HEK293 (cell line): Measurements from ENCODE around the gene A2ML1.

Experiments used
- PATZ1 ChIP-seq: fragments of 450-650 bp; formaldehyde crosslinking; IDR thresholded peaks from 2 replicates; pipeline ENCODE4 v1.5.1; 2016; ENCODE audit warnings: missing biosample characterization, missing genetic modification characterization
- RBAK ChIP-seq: fragments of 450-650 bp; formaldehyde crosslinking; IDR thresholded peaks from 2 replicates; pipeline ENCODE4 v1.5.1; 2016; ENCODE audit warnings: missing biosample characterization, missing genetic modification characterization
- SCRT1 ChIP-seq: fragments of 450-650 bp; formaldehyde crosslinking; IDR thresholded peaks from 2 replicates; pipeline ENCODE4 v1.5.1; 2016; ENCODE audit warnings: missing biosample characterization, missing genetic modification characterization, borderline replicate concordance
- SP3 ChIP-seq: fragments of 450-650 bp; formaldehyde crosslinking; IDR thresholded peaks from 2 replicates; pipeline ENCODE4 v1.5.1; 2016; ENCODE audit warnings: missing biosample characterization, missing genetic modification characterization
- YY2 ChIP-seq: fragments of 450-650 bp; formaldehyde crosslinking; IDR thresholded peaks from 2 replicates; pipeline ENCODE4 v1.5.1; 2016; ENCODE audit warnings: missing biosample characterization, missing genetic modification characterization
- ZBTB1 ChIP-seq: fragments of 450-650 bp; formaldehyde crosslinking; IDR thresholded peaks from 2 replicates; pipeline ENCODE4 v1.5.1; 2016; ENCODE audit warnings: missing biosample characterization, missing genetic modification characterization
- ZFP3 ChIP-seq: fragments of 450-650 bp; formaldehyde crosslinking; IDR thresholded peaks from 2 replicates; pipeline ENCODE4 v1.5.1; 2016; ENCODE audit warnings: low read depth, missing biosample characterization, missing genetic modification characterization
- ZNF10 ChIP-seq: fragments of 450-650 bp; formaldehyde crosslinking; IDR thresholded peaks from 2 replicates; pipeline ENCODE4 v1.5.1; 2017; ENCODE audit warnings: missing biosample characterization, missing genetic modification characterization
- ZNF114 ChIP-seq: fragments of 450-650 bp; formaldehyde crosslinking; IDR thresholded peaks from 2 replicates; pipeline ENCODE4 v1.5.0; 2017; ENCODE audit warnings: missing biosample characterization, missing genetic modification characterization
- ZNF121 ChIP-seq: fragments of 450-650 bp; formaldehyde crosslinking; IDR thresholded peaks from 2 replicates; pipeline ENCODE4 v1.5.1; 2016; ENCODE audit warnings: missing biosample characterization, missing genetic modification characterization
- ZNF155 ChIP-seq: fragments of 450-650 bp; formaldehyde crosslinking; IDR thresholded peaks from 2 replicates; pipeline ENCODE4 v1.5.1; 2016; ENCODE audit warnings: missing biosample characterization, missing genetic modification characterization
- ZNF157 ChIP-seq: fragments of 450-650 bp; formaldehyde crosslinking; IDR thresholded peaks from 2 replicates; pipeline ENCODE4 v1.5.1; 2016; ENCODE audit warnings: missing biosample characterization, missing genetic modification characterization
- ZNF169 ChIP-seq: fragments of 450-650 bp; formaldehyde crosslinking; IDR thresholded peaks from 2 replicates; pipeline ENCODE4 v1.5.1; 2016; ENCODE audit warnings: missing biosample characterization, missing genetic modification characterization
- ZNF19 ChIP-seq: fragments of 450-650 bp; formaldehyde crosslinking; IDR thresholded peaks from 2 replicates; pipeline ENCODE4; 2016; ENCODE audit warnings: missing biosample characterization, missing genetic modification characterization, low read depth
- ZNF2 ChIP-seq: fragments of 450-650 bp; formaldehyde crosslinking; IDR thresholded peaks from 2 replicates; pipeline ENCODE4 v1.5.1; 2016; ENCODE audit warnings: missing biosample characterization, missing genetic modification characterization
- ZNF211 ChIP-seq: fragments of 450-650 bp; formaldehyde crosslinking; IDR thresholded peaks from 2 replicates; pipeline ENCODE4 v1.5.1; 2016; ENCODE audit warnings: low read depth, missing biosample characterization, missing genetic modification characterization
- ZNF23 ChIP-seq: fragments of 450-650 bp; formaldehyde crosslinking; IDR thresholded peaks from 2 replicates; pipeline ENCODE4 v1.5.1; 2016; ENCODE audit warnings: missing biosample characterization, missing genetic modification characterization, borderline replicate concordance
- ZNF311 ChIP-seq: fragments of 450-650 bp; formaldehyde crosslinking; IDR thresholded peaks from 2 replicates; pipeline ENCODE4 v1.5.1; 2017; ENCODE audit warnings: missing biosample characterization, missing genetic modification characterization, borderline replicate concordance
- ZNF324 ChIP-seq: fragments of 450-650 bp; formaldehyde crosslinking; IDR thresholded peaks from 2 replicates; pipeline ENCODE4 v1.5.1; 2016; ENCODE audit warnings: missing biosample characterization, missing genetic modification characterization
- ZNF350 ChIP-seq: fragments of 450-650 bp; formaldehyde crosslinking; IDR thresholded peaks from 2 replicates; pipeline ENCODE4 v1.5.0; 2017; ENCODE audit warnings: missing biosample characterization, mild to moderate bottlenecking, missing genetic modification characterization
- ZNF416 ChIP-seq: fragments of 450-650 bp; formaldehyde crosslinking; IDR thresholded peaks from 2 replicates; pipeline ENCODE4 v1.5.1; 2016; ENCODE audit warnings: missing biosample characterization, missing genetic modification characterization
- ZNF473 ChIP-seq: fragments of 450-650 bp; formaldehyde crosslinking; IDR thresholded peaks from 2 replicates; pipeline ENCODE4 v1.5.1; 2017; ENCODE audit warnings: missing biosample characterization, missing genetic modification characterization
- ZNF510 ChIP-seq: fragments of 450-650 bp; formaldehyde crosslinking; IDR thresholded peaks from 2 replicates; pipeline ENCODE4 v1.5.1; 2018; ENCODE audit warnings: mild to moderate bottlenecking, missing genetic modification characterization, missing biosample characterization; ENCODE audit not compliant: insufficient replicate concordance
- ZNF560 ChIP-seq: fragments of 450-650 bp; formaldehyde crosslinking; IDR thresholded peaks from 2 replicates; pipeline ENCODE4 v1.5.1; 2017; ENCODE audit warnings: missing biosample characterization, missing genetic modification characterization, borderline replicate concordance
- ZNF571 ChIP-seq: fragments of 450-650 bp; formaldehyde crosslinking; IDR thresholded peaks from 2 replicates; pipeline ENCODE4 v1.5.0; 2017; ENCODE audit warnings: missing biosample characterization, missing genetic modification characterization
- ZNF585B ChIP-seq: fragments of 450-650 bp; formaldehyde crosslinking; IDR thresholded peaks from 2 replicates; pipeline ENCODE4 v1.5.1; 2016; ENCODE audit warnings: missing biosample characterization, missing genetic modification characterization
- ZNF600 ChIP-seq: fragments of 450-650 bp; formaldehyde crosslinking; IDR thresholded peaks from 2 replicates; pipeline ENCODE4 v1.5.1; 2016; ENCODE audit warnings: missing biosample characterization, missing genetic modification characterization
- ZNF701 ChIP-seq: fragments of 450-650 bp; formaldehyde crosslinking; IDR thresholded peaks from 2 replicates; pipeline ENCODE4 v1.5.1; 2016; ENCODE audit warnings: missing biosample characterization, missing genetic modification characterization
- ZNF707 ChIP-seq: fragments of 450-650 bp; formaldehyde crosslinking; IDR thresholded peaks from 2 replicates; pipeline ENCODE4 v1.5.1; 2016; ENCODE audit warnings: missing biosample characterization, missing genetic modification characterization
- ZNF777 ChIP-seq: fragments of 450-650 bp; formaldehyde crosslinking; IDR thresholded peaks from 2 replicates; pipeline ENCODE4 v1.5.1; 2017; ENCODE audit warnings: missing biosample characterization, missing genetic modification characterization, borderline replicate concordance
- ZNF792 ChIP-seq: fragments of 450-650 bp; formaldehyde crosslinking; IDR thresholded peaks from 2 replicates; pipeline ENCODE4 v1.5.1; 2016; ENCODE audit warnings: missing biosample characterization, missing genetic modification characterization
- TF ChIP-seq, protein P1 (sequence below): IDR thresholded peaks from 2 replicates; pipeline ENCODE4 v1.6.1; 2011; ENCODE audit warnings: mild to moderate bottlenecking, low read depth, low read length, borderline replicate concordance
- TF ChIP-seq, protein P2 (sequence below): fragments of 450-650 bp; formaldehyde crosslinking; IDR thresholded peaks from 2 replicates; pipeline ENCODE4 v1.5.1; 2017; ENCODE audit warnings: missing biosample characterization, missing genetic modification characterization
- TF ChIP-seq, protein P3 (sequence below): fragments of 450-650 bp; formaldehyde crosslinking; IDR thresholded peaks from 2 replicates; pipeline ENCODE4 v1.5.1; 2016; ENCODE audit warnings: missing biosample characterization, missing genetic modification characterization
- TF ChIP-seq, protein P4 (sequence below): fragments of 450-650 bp; formaldehyde crosslinking; IDR thresholded peaks from 2 replicates; pipeline ENCODE4 v1.5.1; 2016; ENCODE audit warnings: missing biosample characterization, missing genetic modification characterization, low read depth

A2ML1 gene

GRCh38 chr12:8860165-8860961 lies 37.9 kb downstream of the A2ML1 start (continued):
- TF ChIP-seq, protein P1, sequence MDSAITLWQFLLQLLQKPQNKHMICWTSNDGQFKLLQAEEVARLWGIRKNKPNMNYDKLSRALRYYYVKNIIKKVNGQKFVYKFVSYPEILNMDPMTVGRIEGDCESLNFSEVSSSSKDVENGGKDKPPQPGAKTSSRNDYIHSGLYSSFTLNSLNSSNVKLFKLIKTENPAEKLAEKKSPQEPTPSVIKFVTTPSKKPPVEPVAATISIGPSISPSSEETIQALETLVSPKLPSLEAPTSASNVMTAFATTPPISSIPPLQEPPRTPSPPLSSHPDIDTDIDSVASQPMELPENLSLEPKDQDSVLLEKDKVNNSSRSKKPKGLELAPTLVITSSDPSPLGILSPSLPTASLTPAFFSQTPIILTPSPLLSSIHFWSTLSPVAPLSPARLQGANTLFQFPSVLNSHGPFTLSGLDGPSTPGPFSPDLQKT: no peak
- TF ChIP-seq ZNF707 (no peak), ZNF324 (no peak; the same call in 1 of the 2 replicates), YY2 (tag by site-specific recombination) (no peak), ZNF157 (tag by site-specific recombination) (no peak), PATZ1 (peak; percentile 56; the same call in 1 of the 2 replicates), ZNF416 (tag by site-specific recombination) (no peak), SP3 (no peak), ZNF2 (tag by site-specific recombination) (peak; percentile 38; the same call in 1 of the 2 replicates), ZNF155 (tag by site-specific recombination) (no peak), SCRT1 (tag by site-specific recombination) (no peak), ZNF600 (tag by site-specific recombination) (no peak), ZNF121 (tag by site-specific recombination) (no peak), ZNF777 (tag by site-specific recombination) (no peak), ZNF792 (tag by site-specific recombination) (no peak), ZNF10 (no peak), ZNF701 (tag by site-specific recombination) (no peak), ZNF350 (tag by site-specific recombination) (no peak), ZNF169 (tag by site-specific recombination) (no peak), ZNF211 (tag by site-specific recombination) (no peak), ZFP3 (no peak), ZNF114 (tag by site-specific recombination) (no peak), RBAK (no peak), ZNF510 (tag by site-specific recombination) (no peak), ZNF311 (tag by site-specific recombination) (no peak), ZNF19 (tag by site-specific recombination) (no peak), ZNF585B (tag by site-specific recombination) (no peak), ZNF23 (tag by site-specific recombination) (no peak), ZNF473 (tag by site-specific recombination) (no peak), ZBTB1 (tag by site-specific recombination) (no peak), ZNF560 (tag by site-specific recombination) (no peak), ZNF571 (tag by site-specific recombination) (no peak)
- TF ChIP-seq, protein P2, sequence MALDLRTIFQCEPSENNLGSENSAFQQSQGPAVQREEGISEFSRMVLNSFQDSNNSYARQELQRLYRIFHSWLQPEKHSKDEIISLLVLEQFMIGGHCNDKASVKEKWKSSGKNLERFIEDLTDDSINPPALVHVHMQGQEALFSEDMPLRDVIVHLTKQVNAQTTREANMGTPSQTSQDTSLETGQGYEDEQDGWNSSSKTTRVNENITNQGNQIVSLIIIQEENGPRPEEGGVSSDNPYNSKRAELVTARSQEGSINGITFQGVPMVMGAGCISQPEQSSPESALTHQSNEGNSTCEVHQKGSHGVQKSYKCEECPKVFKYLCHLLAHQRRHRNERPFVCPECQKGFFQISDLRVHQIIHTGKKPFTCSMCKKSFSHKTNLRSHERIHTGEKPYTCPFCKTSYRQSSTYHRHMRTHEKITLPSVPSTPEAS (tag by site-specific recombination): no peak
- TF ChIP-seq, protein P3, sequence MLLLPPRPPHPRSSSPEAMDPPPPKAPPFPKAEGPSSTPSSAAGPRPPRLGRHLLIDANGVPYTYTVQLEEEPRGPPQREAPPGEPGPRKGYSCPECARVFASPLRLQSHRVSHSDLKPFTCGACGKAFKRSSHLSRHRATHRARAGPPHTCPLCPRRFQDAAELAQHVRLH (tag by site-specific recombination): no peak
- TF ChIP-seq, protein P4, sequence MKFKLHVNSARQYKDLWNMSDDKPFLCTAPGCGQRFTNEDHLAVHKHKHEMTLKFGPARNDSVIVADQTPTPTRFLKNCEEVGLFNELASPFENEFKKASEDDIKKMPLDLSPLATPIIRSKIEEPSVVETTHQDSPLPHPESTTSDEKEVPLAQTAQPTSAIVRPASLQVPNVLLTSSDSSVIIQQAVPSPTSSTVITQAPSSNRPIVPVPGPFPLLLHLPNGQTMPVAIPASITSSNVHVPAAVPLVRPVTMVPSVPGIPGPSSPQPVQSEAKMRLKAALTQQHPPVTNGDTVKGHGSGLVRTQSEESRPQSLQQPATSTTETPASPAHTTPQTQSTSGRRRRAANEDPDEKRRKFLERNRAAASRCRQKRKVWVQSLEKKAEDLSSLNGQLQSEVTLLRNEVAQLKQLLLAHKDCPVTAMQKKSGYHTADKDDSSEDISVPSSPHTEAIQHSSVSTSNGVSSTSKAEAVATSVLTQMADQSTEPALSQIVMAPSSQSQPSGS (tag by site-specific recombination): no peak
